ENCODE data around the gene ZCCHC8. TPM values are rescaled to one million over a fixed set of nuclear protein-coding genes. Genes with fewer than 3 reads are reported as not detected.

The ZCCHC8 gene
- polyA plus RNA-seq, 1 donor from 2014 or later, result 38.3 TPM

DNA sequence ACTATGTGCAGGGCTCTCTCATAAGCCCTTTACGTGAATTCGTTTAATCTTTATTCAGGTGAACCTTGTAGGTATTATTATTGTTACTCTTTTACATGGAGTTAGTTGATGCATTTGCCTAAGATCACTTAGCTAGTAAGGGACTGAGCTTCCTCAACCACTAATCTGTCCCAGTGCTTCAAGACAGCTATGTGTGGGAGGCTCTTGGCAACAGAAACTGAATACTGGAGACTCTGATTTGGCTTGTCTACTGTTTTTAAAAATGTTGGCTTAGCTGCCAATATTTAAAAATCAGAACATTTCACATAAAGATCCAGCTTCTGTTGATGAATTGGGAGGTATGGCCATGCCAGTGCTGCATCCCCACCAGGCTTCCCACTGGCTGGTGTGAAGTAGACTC is 33.1 kb upstream of the ZCCHC8 start:
- Histone ChIP-seq H3K36me3 (ENCODE audit: insufficient read depth, low read length) (no peaks in the 10 kb centered on the region), H3K9ac (ENCODE audit: low read length) (no peak overlapping the region), H4K20me1 (ENCODE audit: insufficient read depth) (no peaks in the 10 kb centered on the region), H3K9me2 (ENCODE audit: insufficient read depth, low read length) (no peaks in the 10 kb centered on the region), H3K27me3 (ENCODE audit: insufficient read depth, low read depth, low read length) (no peaks in the 10 kb centered on the region), H3K4me3 (ENCODE audit: low read length) (no peak overlapping the region), H3K27ac (ENCODE audit: low read length) (no peak overlapping the region), H3F3A (ENCODE audit: insufficient read depth, low read length, poor library complexity, severe bottlenecking) (no peaks in the 10 kb centered on the region), H2AFZ (ENCODE audit: low read depth, low read length) (no peak overlapping the region), H3K9me3 (ENCODE audit: low read length) (no peaks in the 10 kb centered on the region), H3K4me2 (ENCODE audit: low read length) (no peak overlapping the region), H3K79me2 (replicated peaks; ENCODE audit: insufficient read depth, low read length) (peaks cover 8% of the 10 kb centered on the region)
- TF ChIP-seq RAD21 (conservative IDR thresholded peaks at IDR 0.05), result no peak
- no peak for TF ChIP-seq EP300 (conservative IDR thresholded peaks at IDR 0.05; ENCODE audit: poor library complexity, severe bottlenecking)
- no peak for TF ChIP-seq TAF1 (IDR thresholded peaks at IDR 0.05; ENCODE audit: low read depth)
- no peak for TF ChIP-seq MXI1 (conservative IDR thresholded peaks at IDR 0.05; ENCODE audit: poor library complexity, severe bottlenecking)
- no peak for TF ChIP-seq SMC3 (conservative IDR thresholded peaks at IDR 0.05; ENCODE audit: poor library complexity)
- TF ChIP-seq POLR2AphosphoS5 (IDR thresholded peaks at IDR 0.05), result no peak
- TF ChIP-seq, protein P1, sequence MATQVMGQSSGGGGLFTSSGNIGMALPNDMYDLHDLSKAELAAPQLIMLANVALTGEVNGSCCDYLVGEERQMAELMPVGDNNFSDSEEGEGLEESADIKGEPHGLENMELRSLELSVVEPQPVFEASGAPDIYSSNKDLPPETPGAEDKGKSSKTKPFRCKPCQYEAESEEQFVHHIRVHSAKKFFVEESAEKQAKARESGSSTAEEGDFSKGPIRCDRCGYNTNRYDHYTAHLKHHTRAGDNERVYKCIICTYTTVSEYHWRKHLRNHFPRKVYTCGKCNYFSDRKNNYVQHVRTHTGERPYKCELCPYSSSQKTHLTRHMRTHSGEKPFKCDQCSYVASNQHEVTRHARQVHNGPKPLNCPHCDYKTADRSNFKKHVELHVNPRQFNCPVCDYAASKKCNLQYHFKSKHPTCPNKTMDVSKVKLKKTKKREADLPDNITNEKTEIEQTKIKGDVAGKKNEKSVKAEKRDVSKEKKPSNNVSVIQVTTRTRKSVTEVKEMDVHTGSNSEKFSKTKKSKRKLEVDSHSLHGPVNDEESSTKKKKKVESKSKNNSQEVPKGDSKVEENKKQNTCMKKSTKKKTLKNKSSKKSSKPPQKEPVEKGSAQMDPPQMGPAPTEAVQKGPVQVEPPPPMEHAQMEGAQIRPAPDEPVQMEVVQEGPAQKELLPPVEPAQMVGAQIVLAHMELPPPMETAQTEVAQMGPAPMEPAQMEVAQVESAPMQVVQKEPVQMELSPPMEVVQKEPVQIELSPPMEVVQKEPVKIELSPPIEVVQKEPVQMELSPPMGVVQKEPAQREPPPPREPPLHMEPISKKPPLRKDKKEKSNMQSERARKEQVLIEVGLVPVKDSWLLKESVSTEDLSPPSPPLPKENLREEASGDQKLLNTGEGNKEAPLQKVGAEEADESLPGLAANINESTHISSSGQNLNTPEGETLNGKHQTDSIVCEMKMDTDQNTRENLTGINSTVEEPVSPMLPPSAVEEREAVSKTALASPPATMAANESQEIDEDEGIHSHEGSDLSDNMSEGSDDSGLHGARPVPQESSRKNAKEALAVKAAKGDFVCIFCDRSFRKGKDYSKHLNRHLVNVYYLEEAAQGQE (IDR thresholded peaks at IDR 0.05; ENCODE audit: borderline replicate concordance), result no peak
- no peak for TF ChIP-seq EZH2 (IDR thresholded peaks at IDR 0.05; ENCODE audit: borderline replicate concordance, insufficient read depth, low read length, poor library complexity, severe bottlenecking)
- TF ChIP-seq, protein P2, sequence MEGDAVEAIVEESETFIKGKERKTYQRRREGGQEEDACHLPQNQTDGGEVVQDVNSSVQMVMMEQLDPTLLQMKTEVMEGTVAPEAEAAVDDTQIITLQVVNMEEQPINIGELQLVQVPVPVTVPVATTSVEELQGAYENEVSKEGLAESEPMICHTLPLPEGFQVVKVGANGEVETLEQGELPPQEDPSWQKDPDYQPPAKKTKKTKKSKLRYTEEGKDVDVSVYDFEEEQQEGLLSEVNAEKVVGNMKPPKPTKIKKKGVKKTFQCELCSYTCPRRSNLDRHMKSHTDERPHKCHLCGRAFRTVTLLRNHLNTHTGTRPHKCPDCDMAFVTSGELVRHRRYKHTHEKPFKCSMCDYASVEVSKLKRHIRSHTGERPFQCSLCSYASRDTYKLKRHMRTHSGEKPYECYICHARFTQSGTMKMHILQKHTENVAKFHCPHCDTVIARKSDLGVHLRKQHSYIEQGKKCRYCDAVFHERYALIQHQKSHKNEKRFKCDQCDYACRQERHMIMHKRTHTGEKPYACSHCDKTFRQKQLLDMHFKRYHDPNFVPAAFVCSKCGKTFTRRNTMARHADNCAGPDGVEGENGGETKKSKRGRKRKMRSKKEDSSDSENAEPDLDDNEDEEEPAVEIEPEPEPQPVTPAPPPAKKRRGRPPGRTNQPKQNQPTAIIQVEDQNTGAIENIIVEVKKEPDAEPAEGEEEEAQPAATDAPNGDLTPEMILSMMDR (IDR thresholded peaks at IDR 0.05; ENCODE audit: poor library complexity, severe bottlenecking), result no peak

DNA sequence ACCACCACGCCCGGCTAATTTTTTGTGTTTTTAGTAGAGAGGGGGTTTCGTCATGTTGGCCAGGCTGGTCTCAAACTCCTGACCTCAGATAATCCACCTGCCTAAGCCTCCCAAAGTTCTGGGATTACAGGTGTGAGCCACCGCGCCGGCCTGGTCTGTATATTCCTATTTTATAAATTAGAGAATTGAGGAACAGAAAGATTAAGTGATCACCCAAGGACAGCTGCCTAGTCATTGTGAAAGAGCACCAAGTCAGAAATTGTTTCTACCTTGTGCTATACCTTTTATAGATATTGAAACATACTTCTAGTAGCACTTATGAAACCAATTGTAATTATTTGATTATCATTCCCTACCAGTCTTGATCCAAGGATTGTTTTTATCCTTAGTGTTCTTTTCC is 28.3 kb upstream of the ZCCHC8 start:
- Histone ChIP-seq H3K9me3 (ENCODE audit: low read length) (no peaks in the 10 kb centered on the region), H3K9me2 (ENCODE audit: insufficient read depth, low read length) (no peaks in the 10 kb centered on the region), H4K20me1 (ENCODE audit: insufficient read depth) (no peaks in the 10 kb centered on the region), H3F3A (ENCODE audit: insufficient read depth, low read length, poor library complexity, severe bottlenecking) (no peaks in the 10 kb centered on the region), H3K9ac (ENCODE audit: low read length) (no peak overlapping the region), H2AFZ (ENCODE audit: low read depth, low read length) (no peak overlapping the region), H3K27ac (ENCODE audit: low read length) (no peak overlapping the region), H3K4me3 (ENCODE audit: low read length) (no peak overlapping the region), H3K36me3 (ENCODE audit: insufficient read depth, low read length) (no peaks in the 10 kb centered on the region), H3K27me3 (ENCODE audit: insufficient read depth, low read depth, low read length) (no peaks in the 10 kb centered on the region), H3K4me2 (ENCODE audit: low read length) (no peak overlapping the region), H3K79me2 (replicated peaks; ENCODE audit: insufficient read depth, low read length) (peaks cover 42% of the 10 kb centered on the region)
- TF ChIP-seq EZH2 (IDR thresholded peaks at IDR 0.05; ENCODE audit: borderline replicate concordance, insufficient read depth, low read length, poor library complexity, severe bottlenecking), result no peak

DNA sequence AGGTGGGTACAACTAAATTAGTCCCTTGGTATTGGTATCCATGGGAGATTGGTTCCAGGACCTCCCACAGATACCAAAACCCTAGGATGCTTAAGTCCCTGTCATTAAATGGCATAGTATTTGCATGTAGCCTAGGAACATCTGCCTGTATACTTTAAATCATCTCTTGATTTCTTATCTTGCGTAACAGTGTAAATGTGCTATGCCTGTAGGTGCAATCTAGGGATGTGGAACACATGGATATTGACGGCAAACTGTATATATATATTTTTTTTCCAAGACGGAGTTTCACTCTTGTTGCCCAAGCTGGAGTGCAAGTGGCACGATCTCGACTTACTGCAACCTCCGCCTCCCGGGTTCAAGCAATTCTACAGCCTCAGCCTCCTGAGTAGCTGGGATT is 27.9 kb upstream of the ZCCHC8 start:
- no peaks in the 10 kb centered on the region for H3K9me3 ChIP-seq (ENCODE audit: low read length)
- no peaks in the 10 kb centered on the region for H3K9me2 ChIP-seq (ENCODE audit: insufficient read depth, low read length)
- H3K9ac ChIP-seq (ENCODE audit: low read length), result no peak overlapping the region
- no peak overlapping the region for H2AFZ ChIP-seq (ENCODE audit: low read depth, low read length)
- H3F3A ChIP-seq (ENCODE audit: insufficient read depth, low read length, poor library complexity, severe bottlenecking), result no peaks in the 10 kb centered on the region
- peaks cover 46% of the 10 kb centered on the region for H3K79me2 ChIP-seq (replicated peaks; ENCODE audit: insufficient read depth, low read length)
- no peaks in the 10 kb centered on the region for H4K20me1 ChIP-seq (ENCODE audit: insufficient read depth)
- no peaks in the 10 kb centered on the region for H3K36me3 ChIP-seq (ENCODE audit: insufficient read depth, low read length)
- no peak overlapping the region for H3K27ac ChIP-seq (ENCODE audit: low read length)
- no peak overlapping the region for H3K4me2 ChIP-seq (ENCODE audit: low read length)
- TF ChIP-seq, protein P1 (IDR thresholded peaks at IDR 0.05; ENCODE audit: borderline replicate concordance), result no peak
- TF ChIP-seq EZH2 (IDR thresholded peaks at IDR 0.05; ENCODE audit: borderline replicate concordance, insufficient read depth, low read length, poor library complexity, severe bottlenecking), result no peak
- TF ChIP-seq TAF1 (IDR thresholded peaks at IDR 0.05; ENCODE audit: low read depth), result no peak
- TF ChIP-seq EP300 (conservative IDR thresholded peaks at IDR 0.05; ENCODE audit: poor library complexity, severe bottlenecking), result no peak
- no peak for TF ChIP-seq POLR2AphosphoS5 (IDR thresholded peaks at IDR 0.05)
- TF ChIP-seq, protein P2 (IDR thresholded peaks at IDR 0.05; ENCODE audit: poor library complexity, severe bottlenecking), result no peak
- TF ChIP-seq RAD21 (conservative IDR thresholded peaks at IDR 0.05), result no peak
- no peak for TF ChIP-seq MXI1 (conservative IDR thresholded peaks at IDR 0.05; ENCODE audit: poor library complexity, severe bottlenecking)
- TF ChIP-seq SMC3 (conservative IDR thresholded peaks at IDR 0.05; ENCODE audit: poor library complexity), result no peak
- H3K4me3 ChIP-seq (ENCODE audit: low read length), result peak overlapping the region; percentile 89
- no peaks in the 10 kb centered on the region for H3K27me3 ChIP-seq (ENCODE audit: insufficient read depth, low read depth, low read length)
